OCI-LY7 (cell line): ENCODE measurements around the gene ABCC4. TPM values are rescaled to one million over a fixed set of nuclear protein-coding genes. Genes with fewer than 3 reads are reported as not detected.
"Not testable (repeated sequence)": the region's sequence is repeated elsewhere in the genome, so short reads cannot be mapped to it uniquely, and the experiment has no call there.

ENCODE experiments used
- BruUV-seq: library from RNA; stranded (reverse); fragments of 400-500 nt; replicated peaks from 2 replicates; lab custom pipeline; 2021; lab: Mats Ljungman, UMichigan
- CTCF ChIA-PET: fragments of 300-600 bp; sonication (Branson Sonifier 250); formaldehyde crosslinking; loops from one replicate; lab custom pipeline; 2022; ENCODE audit warnings: antibody characterized with exemption; ENCODE audit not compliant: unreplicated experiment; lab: Charles Lee
- POLR2A ChIA-PET: fragments of 300-600 bp; sonication (Branson Sonifier 250); formaldehyde crosslinking; loops from one replicate; lab custom pipeline; 2022; ENCODE audit warnings: antibody characterized with exemption; lab: Charles Lee
- DNase-seq: peaks from one replicate; pipeline ENCODE4 v3.0.0-alpha.2; 2015; ENCODE audit warnings: low spot score
- H2AFZ ChIP-seq: fragments of 200-600 bp; sonication (generic), shearing (Covaris generic); 2 replicates; pipeline ENCODE4 v1.6.1; 2014; ENCODE audit warnings: mild to moderate bottlenecking, antibody characterized with exemption, low read length, moderate library complexity
- H3K27ac ChIP-seq: fragments of 200-600 bp; sonication (generic); 2 replicates; pipeline ENCODE4 v1.5.1; 2014; ENCODE audit warnings: mixed run types, low read depth, mild to moderate bottlenecking, moderate library complexity, low read length, inconsistent platforms; ENCODE audit not compliant: poor library complexity, severe bottlenecking
- H3K36me3 ChIP-seq: fragments of 200-600 bp; sonication (generic); 2 replicates; pipeline ENCODE4 v1.6.1; 2014; ENCODE audit warnings: mild to moderate bottlenecking, antibody characterized with exemption, low read length, moderate library complexity, mixed read lengths; ENCODE audit not compliant: insufficient read depth
- H3K4me1 ChIP-seq: fragments of 200-600 bp; sonication (generic); 2 replicates; pipeline ENCODE4 v1.5.1; 2014; ENCODE audit warnings: mild to moderate bottlenecking, low read length; ENCODE audit not compliant: insufficient read depth, poor library complexity, severe bottlenecking
- H3K4me2 ChIP-seq: fragments of 200-600 bp; sonication (generic); 2 replicates; pipeline ENCODE4 v1.6.1; 2014; ENCODE audit warnings: mild to moderate bottlenecking, low read length
- H3K4me3 ChIP-seq: fragments of 200-600 bp; sonication (generic); 2 replicates; pipeline ENCODE4 v1.5.1; 2014; ENCODE audit warnings: mild to moderate bottlenecking, low read depth, low read length; ENCODE audit not compliant: poor library complexity, severe bottlenecking
- H3K79me2 ChIP-seq: fragments of 200-600 bp; sonication (generic); 2 replicates; pipeline ENCODE4 v1.6.1; 2016; ENCODE audit warnings: low read depth, mild to moderate bottlenecking, low read length, moderate library complexity, mixed read lengths; ENCODE audit not compliant: insufficient read depth
- H3K9me2 ChIP-seq: fragments of 200-600 bp; sonication (generic); 2 replicates; pipeline ENCODE4 v1.6.1; 2016; ENCODE audit warnings: mild to moderate bottlenecking, low read length, mixed read lengths; ENCODE audit not compliant: insufficient read depth
- H3K9me3 ChIP-seq: fragments of 200-600 bp; sonication (generic); 2 replicates; pipeline ENCODE4 v1.6.1; 2014; ENCODE audit warnings: mild to moderate bottlenecking, mixed run types, low read length, mixed read lengths
- H4K20me1 ChIP-seq: fragments of 200-600 bp; sonication (generic); 2 replicates; pipeline ENCODE4 v1.6.1; 2014; ENCODE audit warnings: mild to moderate bottlenecking, antibody characterized with exemption, low read length, moderate library complexity, mixed read lengths; ENCODE audit not compliant: insufficient read depth
- CTCF ChIP-seq: fragments of 200-600 bp; sonication (generic); conservative IDR thresholded peaks from 2 replicates; pipeline ENCODE4 v1.5.1; 2014; ENCODE audit warnings: mild to moderate bottlenecking, antibody characterized with exemption, low read length, moderate library complexity, mixed read lengths
- EZH2phosphoT487 ChIP-seq: fragments of 200-600 bp; sonication (generic); IDR thresholded peaks from 2 replicates; pipeline ENCODE4 v1.6.1; 2018; ENCODE audit warnings: low read depth, borderline replicate concordance, mild to moderate bottlenecking, mixed run types, antibody characterized with exemption, low read length, moderate library complexity, mixed read lengths
- intact Hi-C: fragments of 100-400 bp; cut with micrococcal nuclease; formaldehyde crosslinking; loops from one replicate; pipeline ENCODE4 v1.10.0; 2022; ENCODE audit not compliant: unreplicated experiment
- total RNA-seq, 2 experiments: library from RNA; depleted of rRNA in 1 of 2; stranded (reverse); fragments of >200 nt in 1 of 2; shearing (Covaris generic) in 1 of 2; gene quantifications; 2 replicates each; pipeline ENCODE4 v1.2.3, GENCODE V29; 2014 to 2022

ABCC4 gene
- total RNA-seq, 2 experiments from 2014 or later: 7.3 to 7.8 TPM

DNA sequence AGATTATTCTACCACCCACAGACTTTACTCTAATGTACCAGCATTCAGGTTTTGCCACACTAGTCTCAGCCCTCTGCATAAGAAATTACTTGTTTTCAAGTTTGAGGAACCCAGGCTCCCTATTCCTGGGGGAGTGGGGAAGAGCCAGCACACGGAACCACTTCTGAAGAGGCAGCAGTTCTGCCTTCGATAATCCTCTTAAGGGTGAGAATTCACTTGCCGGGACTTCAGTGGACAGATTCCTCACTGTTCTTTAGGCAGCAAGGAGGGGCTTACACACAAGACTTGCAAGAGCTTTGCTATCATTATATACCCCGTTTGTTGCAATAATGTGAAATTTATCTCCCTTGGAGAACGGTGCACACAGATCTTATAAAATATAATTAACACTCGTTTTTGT is 133.1 kb downstream of the ABCC4 start:
- Histone ChIP-seq H3K4me3 (no peak overlapping the region), H3K4me1 (no peaks in the 10 kb centered on the region), H3K79me2 (no peaks in the 10 kb centered on the region), H3K9me2 (no peaks in the 10 kb centered on the region), H3K27ac (no peak overlapping the region), H3K4me2 (no peak overlapping the region), H3K36me3 (peaks cover 5% of the 10 kb centered on the region; the same call in 1 of the 2 replicates), H3K9me3 (no peaks in the 10 kb centered on the region), H2AFZ (no peak overlapping the region), H4K20me1 (no peaks in the 10 kb centered on the region)
- intact Hi-C loops: no loop called here
- ChIA-PET CTCF (no interaction called here), POLR2A (no interaction called here)
- BruUV-seq: no TSS peak
- DNase-seq: no peak
- TF ChIP-seq CTCF: no peak
- no peak for TF ChIP-seq EZH2phosphoT487

GRCh38 chr13:95167003-95167402 is 134.2 kb downstream of the ABCC4 start:
- BruUV-seq, H3K9me3 ChIP-seq, H3K4me1 ChIP-seq, H3K27ac ChIP-seq, H3K4me3 ChIP-seq, H3K79me2 ChIP-seq, H3K4me2 ChIP-seq, intact Hi-C loops, H2AFZ ChIP-seq, POLR2A ChIA-PET, CTCF ChIA-PET, H4K20me1 ChIP-seq, H3K36me3 ChIP-seq, H3K9me2 ChIP-seq, DNase-seq: not testable (repeated sequence)

DNA sequence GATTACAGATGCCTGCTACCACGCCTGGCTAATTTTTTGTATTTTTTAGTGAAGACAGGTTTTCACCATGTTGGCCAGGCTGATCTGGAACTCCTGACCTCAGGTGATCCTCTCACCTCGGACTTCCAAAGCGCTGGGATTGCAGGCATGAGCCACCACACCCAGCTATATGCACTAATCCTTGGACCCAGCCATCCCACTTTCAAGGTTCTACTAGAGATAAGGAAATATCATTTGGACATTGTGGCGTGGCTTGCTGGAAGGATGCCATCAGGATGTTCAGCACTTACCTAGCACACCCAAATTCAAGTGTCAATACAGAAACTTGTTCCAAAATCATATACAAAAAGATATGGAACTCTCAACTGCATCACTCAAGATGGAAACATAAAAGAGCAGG is 136.4 kb downstream of the ABCC4 start:
- Histone ChIP-seq H4K20me1 (no peaks in the 10 kb centered on the region), H3K9me2 (no peaks in the 10 kb centered on the region), H3K4me3 (no peak overlapping the region), H2AFZ (no peak overlapping the region), H3K4me1 (no peaks in the 10 kb centered on the region), H3K27ac (no peak overlapping the region), H3K36me3 (peaks cover 5% of the 10 kb centered on the region; the same call in 1 of the 2 replicates), H3K79me2 (no peaks in the 10 kb centered on the region), H3K9me3 (no peaks in the 10 kb centered on the region), H3K4me2 (no peak overlapping the region)
- no peak for TF ChIP-seq EZH2phosphoT487
- TF ChIP-seq CTCF: no peak
- BruUV-seq: no TSS peak
- intact Hi-C loops: no loop called here
- POLR2A ChIA-PET: interaction anchor here (0.5 to 1.3 kb wide), 2 partner anchors 11 to 116 kb away, joined by 3 to 4 read pairs; no protein-coding TSS in a partner anchor
- no peak for DNase-seq
- CTCF ChIA-PET: no interaction called here
